HG03432 (cell line): ENCODE results near the gene CDC6.

Experiments
- ATAC-seq: cut with Tn5 transposase; IDR thresholded peaks from one replicate; pipeline ENCODE4 v1.9.1; 2021; ENCODE audit warnings: mild to moderate bottlenecking, moderate library complexity; ENCODE audit not compliant: unreplicated experiment

Gene CDC6, protein sequence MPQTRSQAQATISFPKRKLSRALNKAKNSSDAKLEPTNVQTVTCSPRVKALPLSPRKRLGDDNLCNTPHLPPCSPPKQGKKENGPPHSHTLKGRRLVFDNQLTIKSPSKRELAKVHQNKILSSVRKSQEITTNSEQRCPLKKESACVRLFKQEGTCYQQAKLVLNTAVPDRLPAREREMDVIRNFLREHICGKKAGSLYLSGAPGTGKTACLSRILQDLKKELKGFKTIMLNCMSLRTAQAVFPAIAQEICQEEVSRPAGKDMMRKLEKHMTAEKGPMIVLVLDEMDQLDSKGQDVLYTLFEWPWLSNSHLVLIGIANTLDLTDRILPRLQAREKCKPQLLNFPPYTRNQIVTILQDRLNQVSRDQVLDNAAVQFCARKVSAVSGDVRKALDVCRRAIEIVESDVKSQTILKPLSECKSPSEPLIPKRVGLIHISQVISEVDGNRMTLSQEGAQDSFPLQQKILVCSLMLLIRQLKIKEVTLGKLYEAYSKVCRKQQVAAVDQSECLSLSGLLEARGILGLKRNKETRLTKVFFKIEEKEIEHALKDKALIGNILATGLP

GRCh38 chr17:40287494-40288369 is at the start of gene CDC6:
Gene CDC6, plus strand, starts transcription at chr17:40287879. Its CDS starts 1,542 bp downstream, at chr17:40289421.
- peak; percentile 91 for ATAC-seq

DNA sequence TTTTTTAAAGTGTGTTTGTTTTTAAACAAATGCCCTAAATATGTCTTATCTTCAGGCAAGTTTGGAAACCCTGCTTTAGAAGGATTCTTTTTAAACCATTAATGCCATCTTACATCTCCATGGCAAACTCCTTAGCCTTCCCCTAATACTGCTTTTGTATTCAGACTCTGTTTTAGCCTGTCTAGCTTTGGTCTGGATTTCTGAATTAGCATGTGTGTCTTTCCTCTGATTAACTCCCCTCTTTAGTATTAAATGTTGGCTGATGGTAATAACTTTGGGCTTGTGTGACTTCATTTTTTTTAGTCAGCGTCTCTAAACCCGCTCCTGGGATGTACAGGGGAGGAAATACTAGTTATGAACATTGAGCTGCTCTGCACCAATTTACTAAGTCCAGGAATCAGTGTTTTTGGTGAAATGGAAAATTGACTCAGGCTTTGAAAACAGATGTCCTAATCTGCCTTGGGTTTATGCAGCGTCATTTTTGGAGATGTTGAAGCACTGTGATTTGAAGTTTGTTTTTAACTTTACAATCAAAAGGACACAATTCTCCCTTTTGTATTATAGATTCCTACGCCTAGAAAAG is 46.3 kb upstream of the CDC6 start:
- ATAC-seq: no peak

DNA sequence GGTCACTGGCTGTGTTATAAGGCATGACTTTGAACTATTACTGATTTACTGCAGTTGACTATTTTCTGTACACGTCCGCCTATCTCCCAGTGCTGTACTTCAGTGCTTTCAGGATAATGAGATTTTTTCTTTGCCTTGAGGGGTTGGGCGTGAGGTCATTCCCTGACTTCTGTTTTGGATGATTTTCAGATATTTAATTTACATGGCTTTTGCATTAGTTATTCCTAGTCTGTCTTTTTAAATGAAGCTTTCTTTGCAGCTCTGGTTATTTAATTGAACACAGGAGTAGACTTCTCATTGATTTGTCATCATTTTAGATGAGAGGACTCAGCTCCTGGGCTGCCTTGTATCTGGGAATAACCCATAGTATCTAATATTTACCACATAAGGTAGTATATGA is 44.9 kb upstream of the CDC6 start:
- ATAC-seq: no peak

GRCh38 chr17:40243761-40244160 is 43.9 kb upstream of the CDC6 start:
- no peak for ATAC-seq

DNA sequence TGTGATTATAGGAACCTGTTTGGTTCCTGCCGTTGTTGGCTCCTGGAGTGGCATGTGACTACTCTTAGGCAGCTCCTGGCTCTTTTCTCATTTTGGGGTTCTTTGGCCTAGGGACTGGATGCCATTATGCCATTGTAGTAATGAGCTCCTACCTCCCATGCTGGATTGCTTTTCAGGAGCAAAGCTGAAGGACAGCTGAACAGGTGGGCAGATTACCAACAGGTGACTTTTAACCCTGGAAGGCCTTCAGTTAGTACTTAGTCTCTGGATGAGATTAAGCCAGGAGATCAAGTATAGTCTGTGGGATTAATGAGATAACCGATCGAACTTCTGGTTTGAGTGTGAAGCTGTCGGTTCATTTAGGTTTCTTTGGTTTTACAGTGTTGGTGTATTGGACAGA is 43.4 kb upstream of the CDC6 start:
- ATAC-seq: no peak

DNA sequence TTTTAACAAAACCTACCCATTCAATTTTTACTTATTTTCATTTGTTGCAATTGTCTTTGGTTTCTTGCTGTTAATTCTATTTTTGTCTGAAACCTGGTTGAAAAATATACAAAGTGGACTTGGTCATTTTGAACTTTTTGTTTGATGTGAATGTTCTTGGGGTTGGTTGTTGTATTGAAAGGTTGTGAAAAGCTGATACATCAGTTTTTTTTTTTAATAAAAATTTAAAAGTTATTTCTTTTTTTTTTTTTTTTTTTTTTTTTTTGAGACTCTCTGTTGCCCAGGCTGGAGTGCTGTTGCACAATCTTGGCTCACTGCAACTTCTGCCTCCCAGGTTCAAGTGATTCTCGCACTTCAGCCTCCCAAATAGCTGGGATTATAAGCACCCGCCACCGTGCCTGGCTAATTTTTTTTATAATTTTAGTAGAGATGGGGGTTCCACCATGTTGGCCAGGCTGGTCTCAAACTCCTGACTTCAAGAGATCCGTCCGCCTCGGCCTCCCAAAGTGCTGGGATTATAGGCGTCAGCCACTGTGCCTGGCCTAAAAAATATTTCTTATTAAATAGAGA is 39.7 kb upstream of the CDC6 start:
- no peak for ATAC-seq

DNA sequence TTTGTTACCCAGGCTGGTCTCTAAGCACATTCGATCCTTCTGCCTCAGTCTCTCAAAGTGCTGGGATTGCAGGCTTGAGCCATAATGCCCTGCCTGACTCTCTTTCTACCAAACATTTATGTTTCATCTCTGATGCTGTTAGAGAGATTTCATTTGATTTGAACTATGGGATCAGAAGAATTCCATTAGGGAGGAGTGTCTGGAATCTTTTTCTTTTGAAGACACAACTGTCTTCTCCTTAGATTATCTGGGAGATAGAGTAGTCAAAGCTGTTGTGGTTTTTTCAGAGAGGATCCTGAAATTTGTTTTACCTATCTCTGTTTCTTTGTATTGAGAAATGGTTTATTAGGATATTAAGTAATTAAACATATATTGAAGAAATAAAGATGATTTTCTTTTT is 39.2 kb upstream of the CDC6 start:
- ATAC-seq: no peak

- no peak for ATAC-seq
Observed at GRCh38 chr17:40251576-40251975, 36.1 kb upstream of the CDC6 start.

DNA sequence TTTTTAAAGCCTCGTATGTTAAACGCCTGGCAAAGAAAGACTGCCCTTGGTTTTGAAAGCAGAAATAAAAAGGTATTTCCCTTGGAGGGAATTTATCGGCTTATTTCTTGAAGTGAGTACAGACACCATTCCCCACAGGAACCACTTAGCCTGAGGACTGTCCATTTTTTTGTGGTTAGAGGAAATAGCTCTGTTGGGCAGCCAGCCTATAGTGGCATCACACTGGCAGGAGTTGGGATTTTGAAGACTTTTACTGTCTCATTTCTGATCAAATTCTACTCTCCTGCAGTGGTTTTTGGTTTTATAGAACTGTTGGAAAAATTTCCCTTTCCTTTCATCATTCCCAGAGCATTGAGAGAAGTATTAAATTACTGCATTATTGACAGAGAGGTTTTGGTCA is 34.1 kb upstream of the CDC6 start:
- ATAC-seq: no peak

DNA sequence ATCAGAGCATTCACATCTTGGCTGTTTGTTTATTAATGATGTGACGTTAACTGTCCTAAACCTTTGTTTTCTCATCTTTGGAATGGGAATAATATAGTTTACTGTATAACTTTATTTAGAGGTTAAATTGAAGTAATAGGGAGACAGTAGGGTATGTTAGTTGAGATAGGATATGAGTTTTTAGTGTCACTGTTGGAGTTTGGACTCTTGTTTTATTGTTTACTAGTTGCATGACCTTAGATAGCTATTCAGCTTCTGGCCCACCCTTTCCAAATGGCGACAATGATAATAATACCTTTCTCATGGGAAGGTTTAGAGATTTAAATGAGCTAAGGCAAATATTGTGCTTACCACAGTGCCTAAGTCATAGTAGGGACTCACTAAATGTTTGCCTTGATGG is 28.2 kb upstream of the CDC6 start:
- no peak for ATAC-seq

DNA sequence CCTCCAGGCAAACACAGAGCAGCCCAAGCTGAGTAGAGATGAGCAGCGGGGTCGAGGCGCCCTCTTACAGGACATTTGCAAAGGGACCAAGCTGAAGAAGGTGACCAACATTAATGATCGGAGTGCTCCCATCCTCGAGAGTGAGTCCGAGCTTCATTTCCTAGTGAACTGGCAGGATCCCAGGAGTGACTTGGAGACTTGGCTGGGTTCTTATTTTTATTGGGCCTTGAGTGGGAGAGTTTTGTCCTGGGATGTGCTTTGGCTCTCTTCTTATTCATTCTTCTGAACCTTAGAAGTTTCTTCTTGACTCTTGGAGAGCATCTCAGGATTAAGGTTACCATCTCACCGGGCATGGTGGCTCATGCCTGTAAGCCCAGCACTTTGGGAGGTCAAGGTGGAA is 27.2 kb upstream of the CDC6 start:
- no peak for ATAC-seq

DNA sequence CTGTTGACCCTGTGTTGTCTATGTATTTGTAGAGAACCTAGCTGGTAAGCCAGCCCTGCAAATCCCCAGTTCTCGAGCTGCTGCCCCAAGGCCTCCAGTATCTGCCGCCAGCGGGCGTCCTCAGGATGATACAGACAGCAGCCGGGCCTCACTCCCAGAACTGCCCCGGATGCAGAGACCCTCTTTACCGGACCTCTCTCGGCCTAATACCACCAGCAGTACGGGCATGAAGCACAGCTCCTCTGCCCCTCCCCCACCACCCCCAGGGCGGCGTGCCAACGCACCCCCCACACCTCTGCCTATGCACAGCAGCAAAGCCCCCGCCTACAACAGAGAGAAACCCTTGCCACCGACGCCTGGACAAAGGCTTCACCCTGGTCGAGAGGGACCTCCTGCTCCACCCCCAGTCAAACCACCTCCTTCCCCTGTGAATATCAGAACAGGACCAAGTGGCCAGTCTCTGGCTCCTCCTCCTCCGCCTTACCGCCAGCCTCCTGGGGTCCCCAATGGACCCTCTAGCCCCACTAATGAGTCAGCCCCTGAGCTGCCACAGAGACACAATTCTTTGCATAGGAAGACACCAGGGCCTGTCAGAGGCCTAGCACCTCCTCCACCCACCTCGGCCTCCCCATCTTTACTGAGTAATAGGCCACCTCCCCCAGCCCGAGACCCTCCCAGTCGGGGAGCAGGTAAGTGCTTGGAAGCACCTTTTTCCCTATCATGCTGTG is 23.1 kb upstream of the CDC6 start:
- ATAC-seq: no peak

GRCh38 chr17:40265337-40265736 is 22.3 kb upstream of the CDC6 start:
- no peak for ATAC-seq

DNA sequence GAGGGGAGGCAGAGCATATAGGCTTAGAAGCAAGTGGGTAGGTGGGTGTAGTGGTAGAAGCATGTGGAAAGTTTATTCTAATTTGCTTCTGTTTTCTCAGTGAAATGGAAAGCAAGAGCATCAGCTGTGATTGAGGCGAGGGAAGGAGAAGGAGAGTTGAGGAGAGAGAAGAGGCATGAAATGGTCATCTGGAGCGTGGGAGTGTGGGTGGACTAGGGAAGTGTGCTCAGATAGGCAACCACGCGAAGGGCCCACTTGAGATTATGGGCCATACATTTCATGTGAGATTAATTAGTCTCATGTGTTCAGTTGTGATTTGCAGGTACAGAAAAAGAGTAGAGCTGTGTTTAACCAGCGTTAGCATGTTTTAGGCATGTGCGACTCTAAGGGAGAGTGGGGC is 20.8 kb upstream of the CDC6 start:
- ATAC-seq: no peak

DNA sequence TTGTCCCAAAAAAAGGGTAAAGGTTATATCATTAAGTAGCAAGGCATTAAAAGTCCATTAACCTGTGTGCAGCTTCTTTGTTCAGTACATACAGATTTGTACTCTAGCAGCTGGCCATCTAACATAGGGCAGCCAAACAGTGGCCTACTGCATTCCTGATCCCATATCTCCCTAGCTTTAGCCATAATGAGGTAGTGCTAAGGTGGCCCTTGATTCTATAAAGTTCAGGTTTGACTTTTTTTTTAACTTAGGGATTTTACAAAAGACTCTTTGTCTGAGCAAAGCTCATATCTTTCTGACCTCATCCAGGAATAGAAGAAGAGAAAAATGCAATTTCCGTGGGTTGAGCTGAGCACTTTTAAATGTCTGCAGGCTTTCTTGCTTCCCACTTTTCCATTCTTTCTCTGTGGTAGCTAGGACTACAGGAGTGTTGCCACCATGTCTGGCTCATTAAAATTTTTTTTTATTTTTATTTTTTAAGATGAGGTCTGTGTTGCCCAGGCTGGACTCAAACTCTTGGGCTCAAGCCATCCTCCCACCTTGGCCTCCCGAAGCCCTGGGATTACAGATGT is 19.5 kb upstream of the CDC6 start:
- no peak for ATAC-seq

GRCh38 chr17:40278414-40278813 is 9.3 kb upstream of the CDC6 start:
- no peak for ATAC-seq

GRCh38 chr17:40279402-40279801 is 8.3 kb upstream of the CDC6 start:
- no peak for ATAC-seq

- no peak for ATAC-seq
Observed at GRCh38 chr17:40281663-40282062, 6.0 kb upstream of the CDC6 start.

- ATAC-seq: no peak
Observed at GRCh38 chr17:40283662-40284061, 4.0 kb upstream of the CDC6 start.

DNA sequence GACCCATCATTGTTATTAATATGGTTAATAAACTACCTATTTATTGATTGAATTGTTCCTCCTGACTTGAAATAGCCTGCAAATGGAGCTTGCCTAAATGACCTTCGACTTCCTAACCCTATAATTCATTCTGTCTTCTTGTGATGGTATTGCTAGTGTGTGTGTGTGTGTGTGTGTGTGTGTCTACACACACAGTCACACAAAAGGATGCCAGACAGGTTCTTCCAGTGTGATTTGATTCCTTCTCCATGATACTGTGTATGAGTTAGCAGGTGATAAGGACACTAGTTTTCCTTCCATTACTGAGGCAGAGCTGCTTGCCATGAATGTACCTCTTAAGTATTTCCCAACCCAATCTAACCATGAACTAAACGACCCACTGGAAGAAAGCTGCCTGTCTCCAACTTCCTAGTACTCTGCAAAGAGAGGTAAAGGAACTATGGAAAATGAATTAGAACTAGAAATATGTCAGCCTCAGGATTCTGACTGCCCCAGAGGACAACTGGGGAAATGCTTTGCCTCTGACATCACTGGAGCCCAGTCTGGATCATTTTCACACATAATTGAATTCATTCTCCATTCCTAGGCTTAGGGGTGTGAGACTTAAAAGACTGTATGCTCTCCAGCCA is 3.5 kb upstream of the CDC6 start:
- ATAC-seq: no peak
